A549 (cell line): ENCODE data around the gene LRRC2. TPM values are rescaled to one million over a fixed set of nuclear protein-coding genes. Genes with fewer than 3 reads are reported as not detected.

Experiments
- ATAC-seq, 2 experiments: fragments of 200-7000 bp in 1 of 2; fragments of >200 bp in 1 of 2; cut with Nextera tagmentation in 1 of 2; cut with Tn5 transposase in 1 of 2; 3 replicates each; pipeline versions ENCODE4 v1.8.0 to v1.9.1; 2018 to 2020; ENCODE audit warnings: mild to moderate bottlenecking in 1 of 2, moderate library complexity in 1 of 2
- CTCF ChIA-PET: fragments of 300-600 bp; sonication (Branson Sonifier 250); formaldehyde crosslinking; extraction: SDS; loops from one replicate; lab custom pipeline; 2021; ENCODE audit warnings: antibody characterized with exemption, inconsistent platforms; lab: Yijun Ruan, JAX
- POLR2A ChIA-PET: fragments of 350-600 bp; formaldehyde crosslinking; extraction: SDS; loops from one replicate; lab custom pipeline; 2021; ENCODE audit warnings: antibody characterized with exemption, inconsistent platforms; lab: Yijun Ruan, JAX
- DNase-seq, 2 experiments: peaks; one replicate each; pipeline versions ENCODE4 v3.0.0 to v3.0.0-alpha.2; 2011 to 2016; ENCODE audit warnings: low read depth in 1 of 2, low spot score in 1 of 2
- FAIRE-seq: peaks from 2 replicates; lab custom pipeline; 2011; peaks lifted over from hg19 to GRCh38; lab: Jason Lieb, UNC
- H3K27ac ChIP-seq, 2 experiments: fragments of >200 bp; sonication (Bioruptor Twin); formaldehyde crosslinking; 3 replicates each; pipeline ENCODE4 v1.5.1; 2016 to 2017
- H3K4me1 ChIP-seq: fragments of >200 bp; sonication (Bioruptor Twin); formaldehyde crosslinking; 3 replicates; pipeline ENCODE4 v1.6.1; 2016
- H3K4me2 ChIP-seq: fragments of >200 bp; sonication (Bioruptor Twin); formaldehyde crosslinking; 3 replicates; pipeline ENCODE4 v1.6.1; 2016
- H3K4me3 ChIP-seq: fragments of >200 bp; sonication (Bioruptor Twin); formaldehyde crosslinking; 3 replicates; pipeline ENCODE4 v1.5.1; 2016
- H3K9me3 ChIP-seq: fragments of >200 bp; sonication (Bioruptor Twin); formaldehyde crosslinking; 3 replicates; pipeline ENCODE4 v1.6.1; 2016
- BCL3 ChIP-seq: fragments of >200 bp; sonication (Bioruptor Twin); formaldehyde crosslinking; IDR thresholded peaks from 3 replicates; pipeline ENCODE4 v1.6.1; 2016
- CBX8 ChIP-seq: fragments of 200-600 bp; sonication (generic); IDR thresholded peaks from 2 replicates; pipeline ENCODE4 v1.6.1; 2016
- CHD2 ChIP-seq: fragments of 150-350 bp; IDR thresholded peaks from 2 replicates; pipeline ENCODE4 v1.6.1; 2014; ENCODE audit warnings: low read length; ENCODE audit not compliant: partially characterized antibody
- CHD4 ChIP-seq: fragments of 200-600 bp; sonication (generic); IDR thresholded peaks from 2 replicates; pipeline ENCODE4 v1.6.1; 2016; ENCODE audit warnings: antibody characterized with exemption, mild to moderate bottlenecking, borderline replicate concordance
- EP300 ChIP-seq, 2 experiments: fragments of >200 bp; sonication (Bioruptor Twin); formaldehyde crosslinking; IDR thresholded peaks; 2 replicates in 1 of 2; 3 replicates in 1 of 2; pipeline ENCODE4 v1.6.1; 2016 to 2017
- HDAC2 ChIP-seq: fragments of 200-600 bp; sonication (generic); IDR thresholded peaks from 2 replicates; pipeline ENCODE4 v1.6.1; 2016
- HES2 ChIP-seq: fragments of >200 bp; sonication (Bioruptor Twin); formaldehyde crosslinking; IDR thresholded peaks from 2 replicates; pipeline ENCODE4 v1.6.1; 2016
- HEYL ChIP-seq: fragments of 250-450 bp; sonication (Bioruptor Pico); IDR thresholded peaks from 2 replicates; pipeline ENCODE4 v1.8.0; 2021; ENCODE audit warnings: mild to moderate bottlenecking, moderate library complexity
- JUN ChIP-seq, 2 experiments: fragments of >200 bp; sonication (Bioruptor Twin); formaldehyde crosslinking; IDR thresholded peaks; 2 replicates in 1 of 2; 3 replicates in 1 of 2; pipeline ENCODE4 v1.6.1; 2016 to 2017
- MAFK ChIP-seq: fragments of 450-650 bp; IDR thresholded peaks from 2 replicates; pipeline ENCODE4 v1.6.1; 2014; ENCODE audit not compliant: partially characterized antibody
- MAX ChIP-seq: IDR thresholded peaks from 2 replicates; pipeline ENCODE4 v1.6.1; 2012
- MYC ChIP-seq: IDR thresholded peaks from 2 replicates; pipeline ENCODE4 v1.6.1; 2012; ENCODE audit warnings: mild to moderate bottlenecking, inconsistent platforms, low read length, improper control_type of control experiment, borderline replicate concordance
- NFE2L2 ChIP-seq: fragments of 150-350 bp; conservative IDR thresholded peaks from 2 replicates; pipeline ENCODE4 v1.6.1; 2014; ENCODE audit warnings: low read length
- PHF8 ChIP-seq: fragments of 200-600 bp; sonication (generic); IDR thresholded peaks from 2 replicates; pipeline ENCODE4 v1.6.1; 2016; ENCODE audit warnings: low read depth, mild to moderate bottlenecking, antibody characterized with exemption, moderate library complexity, borderline replicate concordance
- POLR2AphosphoS2 ChIP-seq: conservative IDR thresholded peaks from 2 replicates; pipeline ENCODE4 v1.6.1; 2012; ENCODE audit warnings: low read length, improper control_type of control experiment, inconsistent platforms
- RARB ChIP-seq: fragments of 250-450 bp; sonication (Bioruptor Pico); IDR thresholded peaks from 2 replicates; pipeline ENCODE4 v1.8.0; 2021; ENCODE audit warnings: mild to moderate bottlenecking, moderate library complexity
- ZNF302 ChIP-seq: fragments of 250-450 bp; sonication (Bioruptor Pico); IDR thresholded peaks from 2 replicates; pipeline ENCODE4 v1.9.0; 2021; ENCODE audit warnings: inconsistent platforms, mild to moderate bottlenecking, moderate library complexity
- WGBS: methylation state at CpG from one replicate; pipeline ENCODE4 v1.1.6; 2017; ENCODE audit errors: missing lambda C conversion rate; 5-methylcytosine and 5-hydroxymethylcytosine counted together
- polyA plus RNA-seq, 4 experiments: library from polyadenylated mRNA; depleted of rRNA in 3 of 4; stranded (reverse); fragments of >200 nt; fragmentation: RNase III in 1 of 4; extraction: RNeasy Plus Mini Kit Qiagen cat#74134 plus additional on column Dnase treatment in 1 of 4; gene quantifications; 2 replicates in 3 of 4; 3 replicates in 1 of 4; pipeline ENCODE4 v1.2.3, GENCODE V29; 2011 to 2017
- TF ChIP-seq, protein P1 (sequence below): IDR thresholded peaks from 2 replicates; pipeline ENCODE4 v1.6.1; 2012
- TF ChIP-seq, protein P2 (sequence below): fragments of 200-600 bp; sonication (generic); IDR thresholded peaks from 2 replicates; pipeline ENCODE4 v1.6.1; 2016; ENCODE audit warnings: antibody characterized with exemption, mild to moderate bottlenecking, moderate library complexity
- TF ChIP-seq, protein P3 (sequence below): fragments of 250-450 bp; sonication (Bioruptor Pico); IDR thresholded peaks from 2 replicates; pipeline ENCODE4 v1.5.0; 2020; ENCODE audit warnings: low read depth, mild to moderate bottlenecking, moderate library complexity
- TF ChIP-seq, protein P4 (sequence below): fragments of >200 bp; sonication (Bioruptor Twin); formaldehyde crosslinking; IDR thresholded peaks from 3 replicates; pipeline ENCODE4 v1.5.1; 2016
- TF ChIP-seq, protein P5 (sequence below): fragments of 450-650 bp; IDR thresholded peaks from 2 replicates; pipeline ENCODE4 v1.6.1; 2014; ENCODE audit warnings: antibody characterized with exemption

The LRRC2 gene
- polyA plus RNA-seq, 2 of the 4 experiments (the other 2 are of a cell fraction) = not detected

- ATAC-seq = no peak
- Histone ChIP-seq H3K27ac (no peak overlapping the region), H3K4me1 (no peaks in the 10 kb centered on the region), H3K4me2 (no peak overlapping the region)
- 58% methylated on average over 12 of the region's 12 CpGs for WGBS
- CTCF ChIA-PET = interaction anchor here (1.1 to 1.7 kb wide), 2 partner anchors 10 to 19 kb away, joined by 3 to 7 read pairs; no protein-coding TSS in a partner anchor
- TF ChIP-seq, protein P1, sequence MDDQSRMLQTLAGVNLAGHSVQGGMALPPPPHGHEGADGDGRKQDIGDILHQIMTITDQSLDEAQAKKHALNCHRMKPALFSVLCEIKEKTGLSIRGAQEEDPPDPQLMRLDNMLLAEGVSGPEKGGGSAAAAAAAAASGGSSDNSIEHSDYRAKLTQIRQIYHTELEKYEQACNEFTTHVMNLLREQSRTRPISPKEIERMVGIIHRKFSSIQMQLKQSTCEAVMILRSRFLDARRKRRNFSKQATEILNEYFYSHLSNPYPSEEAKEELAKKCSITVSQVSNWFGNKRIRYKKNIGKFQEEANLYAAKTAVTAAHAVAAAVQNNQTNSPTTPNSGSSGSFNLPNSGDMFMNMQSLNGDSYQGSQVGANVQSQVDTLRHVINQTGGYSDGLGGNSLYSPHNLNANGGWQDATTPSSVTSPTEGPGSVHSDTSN = no peak
- TF ChIP-seq CHD2 (no peak), ZNF302 (CRISPR knock-in tag) (no peak), PHF8 (no peak), HEYL (CRISPR knock-in tag) (no peak), BCL3 (no peak), HES2 (no peak), MAFK (no peak), CHD4 (no peak), HDAC2 (no peak), CBX8 (no peak), EP300 (IDR thresholded peaks at IDR 0.05) (no peak)
- TF ChIP-seq, protein P2, sequence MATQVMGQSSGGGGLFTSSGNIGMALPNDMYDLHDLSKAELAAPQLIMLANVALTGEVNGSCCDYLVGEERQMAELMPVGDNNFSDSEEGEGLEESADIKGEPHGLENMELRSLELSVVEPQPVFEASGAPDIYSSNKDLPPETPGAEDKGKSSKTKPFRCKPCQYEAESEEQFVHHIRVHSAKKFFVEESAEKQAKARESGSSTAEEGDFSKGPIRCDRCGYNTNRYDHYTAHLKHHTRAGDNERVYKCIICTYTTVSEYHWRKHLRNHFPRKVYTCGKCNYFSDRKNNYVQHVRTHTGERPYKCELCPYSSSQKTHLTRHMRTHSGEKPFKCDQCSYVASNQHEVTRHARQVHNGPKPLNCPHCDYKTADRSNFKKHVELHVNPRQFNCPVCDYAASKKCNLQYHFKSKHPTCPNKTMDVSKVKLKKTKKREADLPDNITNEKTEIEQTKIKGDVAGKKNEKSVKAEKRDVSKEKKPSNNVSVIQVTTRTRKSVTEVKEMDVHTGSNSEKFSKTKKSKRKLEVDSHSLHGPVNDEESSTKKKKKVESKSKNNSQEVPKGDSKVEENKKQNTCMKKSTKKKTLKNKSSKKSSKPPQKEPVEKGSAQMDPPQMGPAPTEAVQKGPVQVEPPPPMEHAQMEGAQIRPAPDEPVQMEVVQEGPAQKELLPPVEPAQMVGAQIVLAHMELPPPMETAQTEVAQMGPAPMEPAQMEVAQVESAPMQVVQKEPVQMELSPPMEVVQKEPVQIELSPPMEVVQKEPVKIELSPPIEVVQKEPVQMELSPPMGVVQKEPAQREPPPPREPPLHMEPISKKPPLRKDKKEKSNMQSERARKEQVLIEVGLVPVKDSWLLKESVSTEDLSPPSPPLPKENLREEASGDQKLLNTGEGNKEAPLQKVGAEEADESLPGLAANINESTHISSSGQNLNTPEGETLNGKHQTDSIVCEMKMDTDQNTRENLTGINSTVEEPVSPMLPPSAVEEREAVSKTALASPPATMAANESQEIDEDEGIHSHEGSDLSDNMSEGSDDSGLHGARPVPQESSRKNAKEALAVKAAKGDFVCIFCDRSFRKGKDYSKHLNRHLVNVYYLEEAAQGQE = no peak
- TF ChIP-seq, protein P3, sequence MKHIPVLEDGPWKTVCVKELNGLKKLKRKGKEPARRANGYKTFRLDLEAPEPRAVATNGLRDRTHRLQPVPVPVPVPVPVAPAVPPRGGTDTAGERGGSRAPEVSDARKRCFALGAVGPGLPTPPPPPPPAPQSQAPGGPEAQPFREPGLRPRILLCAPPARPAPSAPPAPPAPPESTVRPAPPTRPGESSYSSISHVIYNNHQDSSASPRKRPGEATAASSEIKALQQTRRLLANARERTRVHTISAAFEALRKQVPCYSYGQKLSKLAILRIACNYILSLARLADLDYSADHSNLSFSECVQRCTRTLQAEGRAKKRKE (CRISPR knock-in tag) = no peak
- TF ChIP-seq, protein P4, sequence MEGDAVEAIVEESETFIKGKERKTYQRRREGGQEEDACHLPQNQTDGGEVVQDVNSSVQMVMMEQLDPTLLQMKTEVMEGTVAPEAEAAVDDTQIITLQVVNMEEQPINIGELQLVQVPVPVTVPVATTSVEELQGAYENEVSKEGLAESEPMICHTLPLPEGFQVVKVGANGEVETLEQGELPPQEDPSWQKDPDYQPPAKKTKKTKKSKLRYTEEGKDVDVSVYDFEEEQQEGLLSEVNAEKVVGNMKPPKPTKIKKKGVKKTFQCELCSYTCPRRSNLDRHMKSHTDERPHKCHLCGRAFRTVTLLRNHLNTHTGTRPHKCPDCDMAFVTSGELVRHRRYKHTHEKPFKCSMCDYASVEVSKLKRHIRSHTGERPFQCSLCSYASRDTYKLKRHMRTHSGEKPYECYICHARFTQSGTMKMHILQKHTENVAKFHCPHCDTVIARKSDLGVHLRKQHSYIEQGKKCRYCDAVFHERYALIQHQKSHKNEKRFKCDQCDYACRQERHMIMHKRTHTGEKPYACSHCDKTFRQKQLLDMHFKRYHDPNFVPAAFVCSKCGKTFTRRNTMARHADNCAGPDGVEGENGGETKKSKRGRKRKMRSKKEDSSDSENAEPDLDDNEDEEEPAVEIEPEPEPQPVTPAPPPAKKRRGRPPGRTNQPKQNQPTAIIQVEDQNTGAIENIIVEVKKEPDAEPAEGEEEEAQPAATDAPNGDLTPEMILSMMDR = no peak
- TF ChIP-seq, all 56 proteins: peak for 0
- POLR2A ChIA-PET = no interaction called here
- no peaks in the 10 kb centered on the region for H3K9me3 ChIP-seq
- DNase-seq (no peak), FAIRE-seq (no peak)
- H3K4me3 ChIP-seq = no peak overlapping the region
These were observed 44.0 kb upstream of the LRRC2 start for GRCh38 chr3:46609944-46610722.

- Histone ChIP-seq H3K4me2 (no peak overlapping the region), H3K4me3 (no peak overlapping the region), H3K27ac (no peak overlapping the region), H3K4me1 (no peaks in the 10 kb centered on the region), H3K9me3 (no peaks in the 10 kb centered on the region)
- no peak for DNase-seq
- WGBS = 71% methylated on average over 5 of the region's 5 CpGs
- CTCF ChIA-PET = interaction anchor here (1.1 to 1.7 kb wide), 2 partner anchors 11 to 20 kb away, joined by 3 to 7 read pairs; no protein-coding TSS in a partner anchor
- no peak for FAIRE-seq
- POLR2A ChIA-PET = no interaction called here
- ATAC-seq = no peak
- no peak for TF ChIP-seq CHD4
- TF ChIP-seq HES2 = no peak
- no peak for TF ChIP-seq MAX
- no peak for TF ChIP-seq NFE2L2
- TF ChIP-seq MYC = no peak
- TF ChIP-seq JUN (IDR thresholded peaks at IDR 0.05) = no peak
- TF ChIP-seq POLR2AphosphoS2 = no peak
- TF ChIP-seq PHF8 = no peak
- TF ChIP-seq CHD2 = no peak
- TF ChIP-seq, protein P1 = no peak
- no peak for TF ChIP-seq RARB
- no peak for TF ChIP-seq CBX8
- TF ChIP-seq, protein P5, sequence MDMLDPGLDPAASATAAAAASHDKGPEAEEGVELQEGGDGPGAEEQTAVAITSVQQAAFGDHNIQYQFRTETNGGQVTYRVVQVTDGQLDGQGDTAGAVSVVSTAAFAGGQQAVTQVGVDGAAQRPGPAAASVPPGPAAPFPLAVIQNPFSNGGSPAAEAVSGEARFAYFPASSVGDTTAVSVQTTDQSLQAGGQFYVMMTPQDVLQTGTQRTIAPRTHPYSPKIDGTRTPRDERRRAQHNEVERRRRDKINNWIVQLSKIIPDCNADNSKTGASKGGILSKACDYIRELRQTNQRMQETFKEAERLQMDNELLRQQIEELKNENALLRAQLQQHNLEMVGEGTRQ = no peak
These were observed 43.2 kb upstream of the LRRC2 start for GRCh38 chr3:46609212-46609721.
